ENCODE results near the gene TANC1. TPM values are rescaled to one million over a fixed set of nuclear protein-coding genes. Genes with fewer than 3 reads are reported as not detected.

The TANC1 gene
- 10 to 100 TPM; 41.2 to 91.1 (median 74.0) TPM for total RNA-seq
- polyA plus RNA-seq: 10 to 100 TPM; 26.6 to 43.8 TPM
- long read RNA-seq, donor 1, full-length matches to known transcripts: 2 of 128 reads
- long read RNA-seq, donor 1, partial matches to known transcripts: 59 of 128 reads
- long read RNA-seq, donor 1, other reads (novel, unspliced or antisense): 67 of 128 reads
- long read RNA-seq, donor 2, full-length matches to known transcripts: 6 of 418 reads
- long read RNA-seq, donor 2, partial matches to known transcripts: 110 of 418 reads
- long read RNA-seq, donor 2, other reads (novel, unspliced or antisense): 302 of 418 reads
- long read RNA-seq, donor 3, full-length matches to known transcripts: 4 of 166 reads
- long read RNA-seq, donor 3, partial matches to known transcripts: 61 of 166 reads
- long read RNA-seq, donor 3, other reads (novel, unspliced or antisense): 101 of 166 reads

- H3K27ac ChIP-seq: peak within 1 kb of the TSS; percentile 90 to 97 (median 94)
- 0 to 1% (median 0%) methylated on average over 26 to 92 of the region's 92 CpGs for WGBS, 4 donors
- no peaks in the 10 kb centered on the region for H3K36me3 ChIP-seq
- peak; percentile 88 to 97 (median 94) for ATAC-seq
- TF ChIP-seq POLR2A (IDR thresholded peaks at IDR 0.05): peak; percentile 57 to 98
- TF ChIP-seq, protein P1, sequence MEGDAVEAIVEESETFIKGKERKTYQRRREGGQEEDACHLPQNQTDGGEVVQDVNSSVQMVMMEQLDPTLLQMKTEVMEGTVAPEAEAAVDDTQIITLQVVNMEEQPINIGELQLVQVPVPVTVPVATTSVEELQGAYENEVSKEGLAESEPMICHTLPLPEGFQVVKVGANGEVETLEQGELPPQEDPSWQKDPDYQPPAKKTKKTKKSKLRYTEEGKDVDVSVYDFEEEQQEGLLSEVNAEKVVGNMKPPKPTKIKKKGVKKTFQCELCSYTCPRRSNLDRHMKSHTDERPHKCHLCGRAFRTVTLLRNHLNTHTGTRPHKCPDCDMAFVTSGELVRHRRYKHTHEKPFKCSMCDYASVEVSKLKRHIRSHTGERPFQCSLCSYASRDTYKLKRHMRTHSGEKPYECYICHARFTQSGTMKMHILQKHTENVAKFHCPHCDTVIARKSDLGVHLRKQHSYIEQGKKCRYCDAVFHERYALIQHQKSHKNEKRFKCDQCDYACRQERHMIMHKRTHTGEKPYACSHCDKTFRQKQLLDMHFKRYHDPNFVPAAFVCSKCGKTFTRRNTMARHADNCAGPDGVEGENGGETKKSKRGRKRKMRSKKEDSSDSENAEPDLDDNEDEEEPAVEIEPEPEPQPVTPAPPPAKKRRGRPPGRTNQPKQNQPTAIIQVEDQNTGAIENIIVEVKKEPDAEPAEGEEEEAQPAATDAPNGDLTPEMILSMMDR (IDR thresholded peaks at IDR 0.05): no peak
- peaks cover 0 to 64% (median 37%) of the 10 kb centered on the region in 12 donors for H3K4me1 ChIP-seq
- H3K27me3 ChIP-seq: peaks cover 0 to 12% (median 0%) of the 10 kb centered on the region in 9 donors
- peak; percentile 95 to 97 (median 96) for DNase-seq
- intact Hi-C loops (cut with DNase I): loop anchor here (2.0 to 10.0 kb wide), 8 partner anchors 44 to 150 kb away; no protein-coding TSS in a partner anchor
- no peaks in the 10 kb centered on the region for H3K9me3 ChIP-seq
- peak within 1 kb of the TSS; percentile 64 to 93 (median 86) for H3K4me3 ChIP-seq
These were observed at the start of gene TANC1 for GRCh38 chr2:158968396-158969161. TSS of gene TANC1 (plus strand) at chr2:158968640. CDS start at chr2:159065911, 97,271 bp downstream.

DNA sequence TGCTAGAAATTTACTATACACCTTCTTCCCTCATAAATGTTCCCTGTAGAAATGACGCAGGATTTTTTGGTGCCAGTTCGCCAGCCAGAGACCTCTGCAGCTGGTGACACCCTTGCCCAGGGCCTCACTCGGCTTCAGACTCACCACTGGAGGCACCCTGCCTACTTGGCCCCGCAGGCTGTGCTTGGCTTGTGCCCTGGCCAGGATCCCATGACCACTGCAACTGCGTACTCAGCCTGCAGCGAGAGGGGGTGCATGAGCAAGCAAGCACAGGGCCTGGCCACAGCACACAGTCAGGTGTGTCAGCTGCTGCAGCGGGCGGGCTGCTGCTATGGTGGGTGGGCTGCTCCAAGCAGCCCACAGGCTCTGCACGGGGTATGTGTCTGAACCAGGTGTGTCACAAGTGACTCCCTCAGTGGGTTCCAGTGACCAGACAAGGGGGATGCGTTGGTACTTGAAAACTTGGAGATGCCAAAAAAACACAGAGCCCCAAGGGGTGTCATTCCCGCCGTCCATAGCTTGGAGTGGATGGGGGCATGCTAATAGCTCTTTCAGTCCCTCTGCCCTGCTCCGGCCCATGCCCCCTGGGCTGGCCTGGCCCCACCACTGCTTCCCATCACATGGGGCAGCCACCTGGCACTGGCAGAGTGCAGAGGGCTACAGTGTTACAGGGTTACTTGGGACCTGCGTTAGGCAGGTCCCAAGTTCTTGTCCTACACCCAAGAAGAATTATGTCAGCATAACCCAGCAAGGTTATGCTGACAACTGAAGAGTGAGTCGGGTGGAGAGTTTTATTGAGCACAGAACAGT is 46.6 kb upstream of the TANC1 start:
- intact Hi-C loops (cut with DNase I): loop anchor here in 1 of 10 donors (5.0 kb wide), 1 partner anchor 35 kb away; no protein-coding TSS in a partner anchor

GRCh38 chr2:158922601-158923000 is 45.8 kb upstream of the TANC1 start:
- no peak for TF ChIP-seq POLR2A (IDR thresholded peaks at IDR 0.05)
- TF ChIP-seq, protein P1 (IDR thresholded peaks at IDR 0.05): no peak
- peaks cover 0 to 5% (median 0%) of the 10 kb centered on the region in 12 donors for H3K4me1 ChIP-seq
- H3K27me3 ChIP-seq: no peaks in the 10 kb centered on the region
- H3K4me3 ChIP-seq: no peak overlapping the region
- no peak overlapping the region for H3K27ac ChIP-seq
- ATAC-seq: no peak
- H3K36me3 ChIP-seq: no peaks in the 10 kb centered on the region
- peaks cover 0 to 3% (median 0%) of the 10 kb centered on the region in 12 donors for H3K9me3 ChIP-seq
- intact Hi-C loops (cut with DNase I): loop anchor here in 1 of 10 donors (5.0 kb wide), 1 partner anchor 35 kb away; no protein-coding TSS in a partner anchor
- no peak for DNase-seq
- WGBS, 4 donors: 88 to 90% (median 88%) methylated on average over 1 of the region's 1 CpG

More for the DNA sequence above, 46.6 kb upstream of the TANC1 start:
- Histone ChIP-seq H3K4me1 (peaks cover 0 to 5% (median 0%) of the 10 kb centered on the region in 12 donors), H3K36me3 (no peaks in the 10 kb centered on the region), H3K4me3 (no peak overlapping the region), H3K27me3 (no peaks in the 10 kb centered on the region), H3K27ac (no peak overlapping the region), H3K9me3 (peaks cover 0 to 3% (median 0%) of the 10 kb centered on the region in 12 donors)
- 76 to 89% (median 86%) methylated on average over 8 to 15 of the region's 15 CpGs for WGBS, 4 donors
- ATAC-seq (peak; percentile 78 to 91 (median 88)), DNase-seq (peak; percentile 25 to 70 (median 60))
- TF ChIP-seq, protein P1 (IDR thresholded peaks at IDR 0.05): peak in 6 of 12 donors; percentile 4 to 43 (median 31)
- no peak for TF ChIP-seq POLR2A (IDR thresholded peaks at IDR 0.05)
